AG09319 (cell line): ENCODE data around the gene DIRAS1.
"Not testable (repeated sequence)": the region's sequence is repeated elsewhere in the genome, so short reads cannot be mapped to it uniquely, and the experiment has no call there.

Experiments
- DNase-seq: peaks from one replicate; pipeline ENCODE4 v3.0.0-alpha.2; 2010; ENCODE audit warnings: low read depth; ENCODE audit errors: extremely low read depth
- TF ChIP-seq, protein P1 (sequence below): IDR thresholded peaks from 2 replicates; pipeline ENCODE4 v1.5.1; 2011; ENCODE audit warnings: low read depth, mild to moderate bottlenecking, inconsistent platforms, low read length, moderate library complexity

DIRAS1 gene

DNA sequence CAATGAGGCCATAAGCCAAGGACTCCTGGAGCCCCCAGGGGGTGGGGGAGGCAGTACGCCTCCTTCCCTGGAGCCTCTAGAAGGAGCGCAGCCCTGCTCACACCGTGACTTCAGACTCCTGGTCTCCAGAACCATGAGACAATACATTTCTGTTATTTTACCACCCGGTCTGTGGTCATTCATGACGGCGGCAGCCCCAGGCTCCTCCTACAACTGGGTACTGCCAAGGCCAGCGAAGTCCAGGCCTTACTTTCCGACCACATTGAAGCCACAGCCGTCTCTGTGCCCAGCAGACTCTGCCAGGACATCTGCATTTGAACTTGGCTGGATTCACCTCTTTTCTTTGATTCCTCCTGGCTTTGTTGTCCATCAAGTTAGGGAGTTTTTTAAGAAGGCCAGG, 29.2 kb downstream of the DIRAS1 start:
- TF ChIP-seq, protein P1, sequence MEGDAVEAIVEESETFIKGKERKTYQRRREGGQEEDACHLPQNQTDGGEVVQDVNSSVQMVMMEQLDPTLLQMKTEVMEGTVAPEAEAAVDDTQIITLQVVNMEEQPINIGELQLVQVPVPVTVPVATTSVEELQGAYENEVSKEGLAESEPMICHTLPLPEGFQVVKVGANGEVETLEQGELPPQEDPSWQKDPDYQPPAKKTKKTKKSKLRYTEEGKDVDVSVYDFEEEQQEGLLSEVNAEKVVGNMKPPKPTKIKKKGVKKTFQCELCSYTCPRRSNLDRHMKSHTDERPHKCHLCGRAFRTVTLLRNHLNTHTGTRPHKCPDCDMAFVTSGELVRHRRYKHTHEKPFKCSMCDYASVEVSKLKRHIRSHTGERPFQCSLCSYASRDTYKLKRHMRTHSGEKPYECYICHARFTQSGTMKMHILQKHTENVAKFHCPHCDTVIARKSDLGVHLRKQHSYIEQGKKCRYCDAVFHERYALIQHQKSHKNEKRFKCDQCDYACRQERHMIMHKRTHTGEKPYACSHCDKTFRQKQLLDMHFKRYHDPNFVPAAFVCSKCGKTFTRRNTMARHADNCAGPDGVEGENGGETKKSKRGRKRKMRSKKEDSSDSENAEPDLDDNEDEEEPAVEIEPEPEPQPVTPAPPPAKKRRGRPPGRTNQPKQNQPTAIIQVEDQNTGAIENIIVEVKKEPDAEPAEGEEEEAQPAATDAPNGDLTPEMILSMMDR, result no peak
- no peak for DNase-seq

GRCh38 chr19:2690856-2691255, 30.3 kb downstream of the DIRAS1 start:
- DNase-seq, result no peak
- TF ChIP-seq, protein P1, result no peak

GRCh38 chr19:2686360-2686759, 34.8 kb downstream of the DIRAS1 start:
- DNase-seq, result no peak
- TF ChIP-seq, protein P1, result no peak

DNA sequence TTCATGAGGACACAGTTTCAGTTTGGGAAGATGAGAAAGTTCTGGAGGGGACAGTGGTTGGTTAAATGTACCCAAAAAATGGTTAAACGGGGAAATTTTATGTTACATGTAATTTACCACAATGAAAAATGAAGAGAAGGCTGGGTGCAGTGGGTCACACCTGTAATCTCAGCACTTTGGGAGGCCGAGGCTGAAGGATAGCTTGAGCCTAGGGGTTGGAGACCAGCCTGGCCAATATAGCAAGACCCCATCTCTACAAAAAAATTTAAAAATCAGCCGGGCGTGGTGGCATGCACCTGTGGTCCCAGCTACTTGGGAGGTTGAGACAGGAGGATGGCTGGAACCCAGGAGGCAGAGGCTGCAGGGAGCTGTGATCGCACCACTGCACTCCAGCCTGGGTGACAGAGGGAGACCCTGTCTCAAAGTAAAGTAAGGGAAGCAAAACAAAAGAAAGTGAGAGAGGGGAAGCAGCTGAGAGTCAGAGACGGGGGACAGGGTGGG, 35.9 kb downstream of the DIRAS1 start:
- DNase-seq, result no peak
- TF ChIP-seq, protein P1, result no peak

- DNase-seq, result no peak
- TF ChIP-seq, protein P1, result no peak
Measured at GRCh38 chr19:2683430-2684003, 37.7 kb downstream of the DIRAS1 start.

DNA sequence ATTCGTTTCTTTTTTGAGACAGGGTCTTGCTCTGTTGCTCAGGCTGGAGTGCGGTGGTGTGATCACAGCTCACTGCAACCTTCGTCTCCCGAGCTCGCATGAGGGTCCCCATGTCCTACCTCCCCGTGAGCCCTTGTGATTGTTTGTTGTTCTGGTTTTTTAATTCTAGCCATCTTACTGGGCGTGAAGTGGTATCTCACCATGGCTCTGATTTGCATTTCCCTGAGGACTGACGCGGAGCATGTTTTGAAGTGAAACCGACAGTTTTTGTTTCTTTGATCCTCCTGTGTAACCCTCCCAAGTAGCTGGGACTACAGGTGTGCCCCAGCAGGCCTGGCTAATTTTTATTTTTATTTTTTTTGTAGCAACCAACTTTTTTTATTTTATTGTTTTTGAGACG, 40.4 kb downstream of the DIRAS1 start:
- no peak for DNase-seq
- TF ChIP-seq, protein P1, result no peak

GRCh38 chr19:2679439-2679838, 41.7 kb downstream of the DIRAS1 start:
- no peak for DNase-seq
- TF ChIP-seq, protein P1, result no peak

DNA sequence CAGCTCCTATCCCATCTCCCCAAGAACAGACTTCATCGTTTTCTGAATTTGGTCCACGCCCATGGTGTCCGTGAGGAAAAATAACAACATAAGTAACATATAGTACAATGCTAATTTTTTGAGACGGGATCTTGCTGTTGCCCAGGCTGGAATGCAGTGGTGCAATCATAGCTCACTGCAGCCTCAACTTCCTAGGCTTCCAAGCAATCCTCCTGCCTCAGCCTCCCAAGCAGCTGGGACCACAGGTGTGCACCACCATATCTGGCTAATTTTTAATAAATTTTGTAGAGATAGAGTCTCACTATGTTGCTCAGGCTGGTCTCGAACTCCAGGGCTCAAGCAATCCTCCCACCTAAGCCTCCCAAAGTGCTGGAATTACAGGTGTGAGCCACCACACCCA, 42.2 kb downstream of the DIRAS1 start:
- not testable (repeated sequence) for DNase-seq
